Omental fat pad (tissue), 4 donors: ENCODE data around the gene CBLN3. TPM values are rescaled to one million over a fixed set of nuclear protein-coding genes. Genes with fewer than 3 reads are reported as not detected.
"Not testable (repeated sequence)": the region's sequence is repeated elsewhere in the genome, so short reads cannot be mapped to it uniquely, and the experiment has no call there.

Experiments
- ATAC-seq: fragments of 150-250 bp; one replicate; pipeline ENCODE4 v1.9.1; 2016; ENCODE audit warnings: mild to moderate bottlenecking, moderate library complexity; ENCODE audit not compliant: low FRiP score
- DNase-seq: peaks from one replicate; pipeline ENCODE4 v3.0.0-alpha.2; 2019; ENCODE audit warnings: low spot score
- CTCF ChIP-seq, 3 donors: fragments of 450-650 bp; IDR thresholded peaks; one replicate each; pipeline ENCODE4 v1.5.1; 2016 to 2017; ENCODE audit warnings: antibody characterized with exemption in 3 of 3, mild to moderate bottlenecking in 3 of 3, moderate library complexity in 2 of 3
- total RNA-seq, 4 donors: library from RNA; depleted of rRNA; stranded (reverse); fragments of >200 nt; gene quantifications; one replicate each; pipeline ENCODE4 v1.1.0, GENCODE V29; 2016

CBLN3 gene
- total RNA-seq, 4 donors from 2014 or later = 1.2 to 4.4 (median 2.8) TPM

- DNase-seq (no peak), ATAC-seq (no peak)
These were observed 35.2 kb downstream of the CBLN3 start for GRCh38 chr14:24394275-24394674.

GRCh38 chr14:24392325-24393091 lies 37.0 kb downstream of the CBLN3 start:
- ATAC-seq = peak; percentile 42
- no peak for TF ChIP-seq CTCF (IDR thresholded peaks at IDR 0.05)

More at GRCh38 chr14:24394275-24394674, 35.2 kb downstream of the CBLN3 start:
- no peak for TF ChIP-seq CTCF (IDR thresholded peaks at IDR 0.05)

GRCh38 chr14:24390701-24391468 lies 38.6 kb downstream of the CBLN3 start:
- DNase-seq (no peak), ATAC-seq (no peak)
- no peak for TF ChIP-seq CTCF (IDR thresholded peaks at IDR 0.05)

More at GRCh38 chr14:24392325-24393091, 37.0 kb downstream of the CBLN3 start:
- no peak for DNase-seq

GRCh38 chr14:24389226-24389848 lies 40.1 kb downstream of the CBLN3 start:
- TF ChIP-seq CTCF (IDR thresholded peaks at IDR 0.05) = no peak
- ATAC-seq (no peak), DNase-seq (no peak)

- no peak for DNase-seq
- ATAC-seq = no peak
- TF ChIP-seq CTCF (IDR thresholded peaks at IDR 0.05) = no peak
These were observed 40.8 kb downstream of the CBLN3 start for GRCh38 chr14:24388474-24389179.

GRCh38 chr14:24387579-24387978 lies 41.9 kb downstream of the CBLN3 start:
- DNase-seq, ATAC-seq: not testable (repeated sequence)

GRCh38 chr14:24387009-24387345 lies 42.5 kb downstream of the CBLN3 start:
- DNase-seq = no peak
- ATAC-seq = no peak
- TF ChIP-seq CTCF (IDR thresholded peaks at IDR 0.05) = no peak
